NCI-H1436 (cell line): ENCODE data around the gene MAX.

Experiments used
- DNase-seq: peaks from one replicate; lab custom pipeline; 2025; lab: John Stamatoyannopoulos, UW

The MAX gene

DNA sequence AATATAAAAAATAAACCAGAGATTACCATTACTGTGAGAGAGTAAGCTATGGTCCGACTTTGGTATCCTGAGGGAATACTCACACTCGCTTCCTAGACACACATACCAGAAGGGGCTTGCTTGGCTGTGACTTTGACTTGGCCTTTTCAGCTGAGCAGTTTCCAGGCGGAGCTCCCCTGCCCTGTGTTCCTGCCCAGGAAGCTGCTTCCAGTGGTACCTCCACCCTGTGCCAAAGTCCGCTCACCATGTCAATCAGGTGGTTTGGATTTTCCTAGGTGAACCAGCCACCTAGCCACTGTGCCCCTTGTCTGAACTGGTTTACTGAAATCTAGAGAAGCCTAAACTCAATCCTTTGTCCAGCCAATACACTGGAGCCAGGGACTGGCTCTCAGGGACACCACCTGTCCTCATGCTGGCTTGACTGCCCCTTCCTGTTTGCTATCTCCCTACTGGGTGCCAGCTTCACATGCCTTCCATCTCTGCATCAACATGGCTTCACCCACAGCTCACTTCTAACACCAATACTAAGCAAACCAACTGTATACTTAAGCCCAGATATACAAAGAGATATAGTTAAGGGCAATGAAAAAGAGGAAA, 28.6 kb downstream of the MAX start:
- DNase-seq: no peak

DNA sequence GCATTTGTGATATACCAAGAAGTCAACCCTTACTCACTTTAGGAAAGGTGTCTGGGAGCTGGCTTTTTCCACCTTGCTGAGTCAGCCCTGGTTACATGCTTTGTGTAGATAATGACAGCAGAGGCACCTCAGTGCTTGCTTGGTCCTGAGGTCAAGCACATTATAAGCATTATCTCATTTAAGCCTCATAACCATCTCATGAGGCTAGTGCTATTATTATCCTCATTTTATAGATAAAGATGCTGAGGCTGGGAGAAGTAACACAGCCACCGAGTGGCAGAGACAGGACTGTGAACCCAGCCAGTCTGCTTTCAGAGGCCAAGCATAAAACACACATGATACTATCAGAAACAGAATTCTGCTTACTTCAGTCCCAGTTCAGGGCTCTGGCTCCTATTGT, 29.4 kb downstream of the MAX start:
- DNase-seq: no peak

DNA sequence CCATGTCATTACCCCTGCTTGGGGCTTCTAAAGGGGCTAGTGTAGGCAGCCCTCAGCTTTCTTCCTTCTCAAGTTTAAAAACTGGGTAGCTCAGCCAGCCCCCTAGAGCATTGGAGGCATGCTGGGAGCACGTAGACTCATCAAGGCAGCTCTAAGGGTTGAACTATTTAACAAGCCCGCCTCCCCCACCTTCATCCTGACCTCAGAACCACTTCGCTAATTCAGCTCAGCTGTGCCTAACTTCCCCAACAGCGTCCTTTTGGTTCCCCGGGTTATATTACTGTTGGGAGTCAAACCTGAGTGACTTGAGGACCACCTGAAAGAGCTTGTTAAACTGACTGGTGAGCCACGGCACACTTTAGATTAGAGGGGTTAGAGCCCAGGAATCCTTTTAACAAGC, 30.1 kb downstream of the MAX start:
- no peak for DNase-seq

GRCh38 chr14:65071544-65071943, 30.8 kb downstream of the MAX start:
- DNase-seq: no peak

- peak; percentile 16 for DNase-seq
These were observed 31.8 kb downstream of the MAX start for GRCh38 chr14:65070471-65070976.

- no peak for DNase-seq
These were observed 32.4 kb downstream of the MAX start for GRCh38 chr14:65069874-65070413.

DNA sequence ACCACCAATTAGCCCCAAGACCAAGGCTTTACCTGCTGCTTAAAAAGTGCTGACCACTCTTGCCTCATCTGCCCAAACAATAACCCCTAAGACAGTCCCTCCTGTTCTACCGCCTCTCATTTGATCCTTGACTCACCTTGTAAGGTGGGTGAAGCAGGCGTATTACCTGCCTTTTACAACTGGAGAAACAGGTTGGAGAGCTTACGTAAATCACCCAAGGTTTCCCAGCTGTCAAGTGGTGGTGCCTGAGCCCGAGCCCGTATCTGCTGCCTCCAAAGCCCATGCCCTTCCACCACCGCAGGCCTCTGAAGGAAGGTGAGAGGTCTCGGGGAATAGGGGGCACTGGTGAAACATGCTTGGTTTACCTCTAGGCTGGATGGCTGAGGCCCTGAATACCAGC, 36.6 kb downstream of the MAX start:
- DNase-seq: no peak

DNA sequence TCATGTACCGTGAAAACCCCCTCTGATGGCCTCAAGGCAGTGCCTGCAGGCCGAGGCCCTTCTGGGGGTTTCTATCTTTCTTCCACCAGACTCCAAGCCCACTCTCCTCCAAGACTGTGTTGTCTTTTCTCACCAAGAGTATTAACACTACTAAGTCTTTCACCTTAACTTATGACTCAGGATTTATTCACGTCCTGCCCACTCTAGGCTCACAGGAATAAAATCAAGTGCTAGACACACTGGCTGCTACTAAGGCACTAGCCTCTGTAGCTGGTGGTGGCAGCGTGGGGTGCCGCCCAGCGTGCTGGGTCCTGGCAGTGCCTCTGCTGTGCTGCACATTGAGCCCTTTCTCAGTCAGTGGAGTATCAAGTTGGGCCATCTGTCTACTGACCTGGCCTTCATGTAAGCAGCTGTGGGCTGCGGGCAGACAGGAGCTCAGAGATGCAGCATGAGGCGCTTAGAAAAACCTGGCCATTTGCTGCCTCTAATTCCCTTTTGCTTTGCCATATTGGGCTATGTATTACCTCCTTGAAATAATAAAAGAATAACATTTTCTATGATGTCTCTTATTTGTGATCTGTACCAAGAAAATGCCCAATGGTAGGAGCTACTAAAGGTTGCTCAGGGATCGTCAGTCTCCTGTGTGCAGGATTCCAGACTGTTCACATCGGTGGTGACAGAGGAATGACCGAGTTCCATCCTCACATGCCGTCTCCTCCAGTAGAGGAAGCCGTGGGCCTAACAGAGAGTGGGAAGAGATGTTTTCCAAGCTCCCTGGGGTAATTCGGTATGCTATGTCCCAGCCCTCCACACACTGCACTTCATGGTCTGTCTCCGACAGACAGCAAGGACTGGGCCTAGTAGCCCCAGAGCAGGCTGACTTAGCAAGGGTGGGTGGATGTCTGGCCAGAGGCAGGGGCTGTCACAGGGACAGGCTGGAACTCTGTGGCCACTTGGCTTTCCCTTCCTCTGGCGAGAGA, 39.9 kb downstream of the MAX start:
- no peak for DNase-seq

GRCh38 chr14:65057695-65058094, 44.6 kb downstream of the MAX start:
- no peak for DNase-seq

DNA sequence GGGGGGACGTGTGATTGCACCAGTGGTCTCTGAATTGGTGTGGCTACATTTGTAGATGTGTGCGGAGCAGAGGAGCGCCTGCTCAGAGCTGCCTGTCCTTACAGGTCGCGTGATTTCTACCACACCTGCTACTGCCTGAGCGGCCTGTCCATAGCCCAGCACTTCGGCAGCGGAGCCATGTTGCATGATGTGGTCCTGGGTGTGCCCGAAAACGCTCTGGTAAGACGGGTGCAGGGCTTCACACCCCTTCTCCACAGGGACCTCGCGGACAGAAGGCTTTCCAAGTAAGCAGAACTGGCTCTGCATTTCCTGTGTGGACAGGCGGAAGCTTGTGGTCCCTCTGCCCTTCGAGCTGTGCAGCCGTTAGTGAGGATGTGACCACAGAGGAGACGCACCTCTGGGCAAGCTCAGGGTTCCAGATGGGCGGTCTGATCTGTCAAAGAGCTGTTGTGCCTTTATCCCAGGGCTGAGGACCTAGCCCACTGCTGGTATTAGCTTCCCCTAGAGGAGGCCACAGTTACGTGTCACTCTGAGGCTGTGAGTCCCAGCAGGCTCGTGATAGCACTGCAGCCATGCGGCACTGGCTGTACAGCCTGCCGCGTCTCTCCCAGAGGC, 47.7 kb downstream of the MAX start:
- DNase-seq: no peak

- DNase-seq: no peak
These were observed 48.9 kb downstream of the MAX start for GRCh38 chr14:65053466-65053865.

GRCh38 chr14:65052832-65053231, 49.5 kb downstream of the MAX start:
- DNase-seq: no peak

DNA sequence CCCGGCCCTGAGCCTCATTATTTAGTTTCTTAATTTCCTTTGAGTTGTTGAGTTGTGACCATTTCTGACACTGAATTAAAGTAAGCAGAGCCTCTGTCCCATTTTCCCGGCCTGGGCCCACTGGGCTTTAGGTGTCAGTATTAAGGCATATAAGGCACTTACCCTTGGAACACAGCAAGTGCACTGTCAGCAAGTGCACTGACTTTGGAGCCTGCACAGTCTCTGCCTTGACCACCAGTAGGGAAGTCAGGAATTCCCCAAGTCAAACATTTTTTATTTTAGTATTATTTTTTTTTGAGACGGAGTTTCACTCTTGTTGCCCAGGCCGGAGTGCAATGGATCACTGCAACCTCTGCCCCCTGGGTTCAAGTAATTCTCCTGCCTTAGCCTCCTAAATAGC, 56.6 kb downstream of the MAX start:
- no peak for DNase-seq

GRCh38 chr14:65045006-65045405, 57.3 kb downstream of the MAX start:
- DNase-seq: no peak

DNA sequence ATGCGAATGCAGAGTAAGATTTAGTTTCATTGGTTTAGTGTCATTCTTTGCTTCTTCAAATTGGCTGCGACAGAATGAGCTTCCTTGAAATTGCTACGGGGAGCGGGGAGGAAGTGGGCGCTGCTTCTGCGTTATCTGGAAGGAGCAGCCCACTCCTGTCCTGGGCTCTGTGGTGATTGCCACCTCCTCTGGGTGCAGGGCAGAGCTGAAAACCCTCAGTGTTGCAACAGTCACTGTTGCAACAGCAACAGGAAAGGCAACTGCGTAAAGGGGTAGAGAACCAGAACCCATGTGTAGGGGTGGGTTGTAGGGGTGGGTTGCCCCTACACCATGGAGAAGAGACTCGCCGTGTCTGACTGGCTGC, 57.7 kb downstream of the MAX start:
- no peak for DNase-seq

DNA sequence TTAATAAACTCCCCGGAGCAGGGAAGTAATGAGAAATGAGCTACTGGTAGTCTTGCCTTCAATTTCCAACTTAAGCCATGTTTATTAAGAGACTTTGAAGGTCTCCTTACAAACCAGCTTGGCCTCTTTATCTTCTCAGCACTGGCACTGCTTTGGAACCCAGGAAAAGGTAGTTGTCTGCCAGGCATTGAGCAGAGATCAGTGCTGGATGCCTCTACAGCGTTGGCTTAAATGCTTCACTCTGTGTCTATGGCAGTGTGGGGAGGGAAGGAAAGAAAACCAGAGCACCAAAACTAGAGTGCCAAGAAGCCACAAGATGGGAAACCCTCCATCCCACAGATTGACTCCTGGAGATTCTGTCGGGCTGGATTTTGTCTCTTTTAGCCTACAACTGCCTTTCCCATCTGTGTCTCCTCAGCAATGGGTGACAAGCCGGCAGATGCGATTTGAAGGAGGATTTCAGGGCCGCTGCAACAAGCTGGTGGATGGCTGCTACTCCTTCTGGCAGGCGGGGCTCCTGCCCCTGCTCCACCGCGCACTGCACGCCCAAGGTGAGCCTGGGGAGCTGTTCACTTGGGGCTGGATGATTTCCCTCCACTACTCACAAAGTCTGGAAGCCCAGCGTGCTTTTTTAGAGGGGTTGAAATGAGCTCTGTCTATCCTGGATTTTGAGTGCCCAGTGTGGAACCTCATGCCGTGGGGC, 58.3 kb downstream of the MAX start:
- no peak for DNase-seq

GRCh38 chr14:65042731-65043372, 59.5 kb downstream of the MAX start:
- no peak for DNase-seq

DNA sequence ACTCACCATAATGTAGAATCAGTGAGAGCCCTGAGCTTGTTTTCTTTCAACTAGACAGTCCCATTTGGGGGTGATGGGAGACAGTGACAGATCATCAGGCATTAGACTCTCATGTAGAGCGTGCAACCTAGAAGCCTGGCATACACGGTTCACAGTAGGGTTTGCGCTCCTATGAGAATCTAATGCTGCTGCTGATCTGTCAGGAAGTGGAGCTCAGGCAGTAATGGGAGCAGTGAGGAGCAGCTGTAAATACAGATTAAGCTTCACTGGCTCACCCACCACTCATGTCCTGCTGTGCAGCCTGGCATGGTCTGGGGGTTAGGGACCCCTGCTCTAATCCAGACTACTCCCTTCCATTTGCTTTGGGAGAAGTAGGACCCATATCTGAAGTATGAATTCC, 60.0 kb downstream of the MAX start:
- no peak for DNase-seq

DNA sequence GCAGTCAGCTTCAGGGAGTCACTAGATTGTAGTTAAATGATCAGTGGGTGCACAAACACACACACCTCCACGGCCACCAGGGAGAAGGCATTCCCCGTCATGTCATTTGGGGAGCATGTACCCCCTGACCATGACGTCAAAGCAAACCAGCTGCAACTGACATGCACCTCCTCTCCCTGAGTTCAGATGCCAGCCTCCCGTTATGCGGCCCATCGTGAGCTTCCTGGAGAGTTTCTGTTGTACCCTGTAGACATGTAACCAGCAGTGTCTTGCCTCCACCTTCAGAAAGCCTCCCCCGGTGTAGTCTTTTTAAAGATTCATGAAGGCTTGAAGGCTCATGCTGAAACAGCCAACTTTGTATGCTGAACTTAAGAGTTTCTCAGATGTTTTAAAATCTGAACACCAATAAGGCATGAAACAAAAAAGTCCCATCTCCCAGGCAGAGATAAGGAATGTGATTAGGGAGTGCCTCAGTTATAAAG, 60.8 kb downstream of the MAX start:
- DNase-seq: no peak

- no peak for DNase-seq
These were observed 61.5 kb downstream of the MAX start for GRCh38 chr14:65040666-65041433.

DNA sequence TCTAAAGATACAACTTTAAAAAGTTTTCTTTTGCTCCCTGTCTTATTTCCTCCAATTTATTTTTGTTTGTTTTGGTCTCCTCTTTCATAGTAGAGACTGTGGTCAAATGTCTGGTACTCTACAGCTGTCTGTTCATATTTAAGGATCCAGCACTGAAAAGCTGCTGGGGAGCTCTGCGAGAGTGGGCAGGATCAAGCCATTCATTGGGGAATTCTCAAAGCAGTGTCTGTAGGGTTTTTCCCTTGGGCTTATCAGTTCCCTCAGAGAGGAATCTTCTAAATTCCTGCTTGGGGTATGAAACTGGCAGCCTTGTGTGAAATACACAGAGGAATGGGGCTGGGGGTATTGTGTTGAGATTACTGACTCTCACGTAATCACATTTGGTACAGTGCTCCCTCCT, 63.4 kb downstream of the MAX start:
- DNase-seq: no peak
